Fibroblast of mammary gland (primary cell): ENCODE data around the gene AMELY.

ENCODE experiments used
- DNase-seq: peaks from one replicate; pipeline ENCODE4 v3.0.0-alpha.2; 2010; ENCODE audit warnings: low read depth
- H3K4me3 ChIP-seq: 2 replicates; pipeline ENCODE4 v1.5.1; 2011; ENCODE audit warnings: low read depth, mild to moderate bottlenecking, low read length, moderate library complexity; ENCODE audit not compliant: control insufficient read depth
- TF ChIP-seq, protein P1 (sequence below): conservative IDR thresholded peaks from 2 replicates; pipeline ENCODE4 v1.5.1; 2011; ENCODE audit warnings: low read depth, low read length, inconsistent platforms; ENCODE audit not compliant: control insufficient read depth, insufficient read depth

The AMELY gene

GRCh38 chrY:6929237-6929636 lies 17.7 kb upstream of the AMELY start:
- no peak overlapping the region for H3K4me3 ChIP-seq
- TF ChIP-seq, protein P1, sequence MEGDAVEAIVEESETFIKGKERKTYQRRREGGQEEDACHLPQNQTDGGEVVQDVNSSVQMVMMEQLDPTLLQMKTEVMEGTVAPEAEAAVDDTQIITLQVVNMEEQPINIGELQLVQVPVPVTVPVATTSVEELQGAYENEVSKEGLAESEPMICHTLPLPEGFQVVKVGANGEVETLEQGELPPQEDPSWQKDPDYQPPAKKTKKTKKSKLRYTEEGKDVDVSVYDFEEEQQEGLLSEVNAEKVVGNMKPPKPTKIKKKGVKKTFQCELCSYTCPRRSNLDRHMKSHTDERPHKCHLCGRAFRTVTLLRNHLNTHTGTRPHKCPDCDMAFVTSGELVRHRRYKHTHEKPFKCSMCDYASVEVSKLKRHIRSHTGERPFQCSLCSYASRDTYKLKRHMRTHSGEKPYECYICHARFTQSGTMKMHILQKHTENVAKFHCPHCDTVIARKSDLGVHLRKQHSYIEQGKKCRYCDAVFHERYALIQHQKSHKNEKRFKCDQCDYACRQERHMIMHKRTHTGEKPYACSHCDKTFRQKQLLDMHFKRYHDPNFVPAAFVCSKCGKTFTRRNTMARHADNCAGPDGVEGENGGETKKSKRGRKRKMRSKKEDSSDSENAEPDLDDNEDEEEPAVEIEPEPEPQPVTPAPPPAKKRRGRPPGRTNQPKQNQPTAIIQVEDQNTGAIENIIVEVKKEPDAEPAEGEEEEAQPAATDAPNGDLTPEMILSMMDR = no peak
- DNase-seq = no peak

DNA sequence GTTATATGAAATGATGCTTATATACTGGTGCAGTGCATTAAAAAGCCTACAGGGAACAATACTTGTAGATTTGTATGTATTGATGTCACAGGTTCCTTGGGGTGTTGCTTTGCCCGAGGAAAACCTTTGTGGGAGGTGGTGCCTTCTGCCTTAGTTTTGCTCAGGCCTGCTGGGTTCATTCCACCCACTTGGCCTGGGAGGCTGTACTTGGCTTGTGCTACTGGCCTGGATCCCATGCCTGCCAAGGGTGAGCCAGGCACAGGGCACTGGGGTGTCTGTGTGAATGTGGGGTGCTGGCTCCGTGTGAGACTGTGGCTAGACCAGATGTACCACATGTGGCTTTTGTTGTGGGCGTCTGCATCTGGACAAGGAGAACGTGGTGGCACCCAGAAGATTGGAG lies 16.7 kb upstream of the AMELY start:
- no peak for DNase-seq
- TF ChIP-seq, protein P1 = no peak

GRCh38 chrY:6921061-6921460 lies 9.5 kb upstream of the AMELY start:
- TF ChIP-seq, protein P1 = no peak
- no peak for DNase-seq

More for the DNA sequence above, 16.7 kb upstream of the AMELY start:
- H3K4me3 ChIP-seq = no peak overlapping the region

GRCh38 chrY:6913362-6913761 lies 1.8 kb upstream of the AMELY start:
- TF ChIP-seq, protein P1 = no peak
- DNase-seq = no peak
- no peak overlapping the region for H3K4me3 ChIP-seq

More at GRCh38 chrY:6921061-6921460, 9.5 kb upstream of the AMELY start:
- no peak overlapping the region for H3K4me3 ChIP-seq

GRCh38 chrY:6910372-6911252 lies 940 bp downstream of the AMELY start, which contains the start of gene TBL1Y:
Gene TBL1Y, plus strand, starts transcription at chrY:6910697. Its CDS starts 114,388 bp downstream, at chrY:7025085.
- DNase-seq = no peak
- TF ChIP-seq, protein P1 = no peak
- H3K4me3 ChIP-seq = no peak within 1 kb of the TSS

- TF ChIP-seq, protein P1 = no peak
- no peak overlapping the region for H3K4me3 ChIP-seq
- DNase-seq = no peak
These were observed 1.7 kb downstream of the AMELY start for GRCh38 chrY:6909856-6910255.
